ENCODE data around the gene RBM25. TPM values are rescaled to one million over a fixed set of nuclear protein-coding genes. Genes with fewer than 3 reads are reported as not detected.
"Not testable (repeated sequence)": the region's sequence is repeated elsewhere in the genome, so short reads cannot be mapped to it uniquely, and the experiment has no call there.

Gene RBM25
- total RNA-seq, 2 experiments from 2014 or later: 89.5 to 95.1 TPM

- CTCF ChIA-PET: interaction anchor here (1.1 to 1.7 kb wide), 2 partner anchors 9 to 30 kb away, joined by 3 read pairs; no protein-coding TSS in a partner anchor
- DNase-seq (no peak), ATAC-seq (no peak)
- POLR2A ChIA-PET: no interaction called here
- Mint-ChIP-seq H3K27me3 (ENCODE audit: low read depth) (no peaks in the 10 kb centered on the region), H3K4me1 (ENCODE audit: low read depth) (peaks cover 21% of the 10 kb centered on the region), H3K36me3 (ENCODE audit: low read depth) (peaks cover 14% of the 10 kb centered on the region), H3K27ac (no peak overlapping the region), H3K9me3 (ENCODE audit: insufficient read depth) (no peaks in the 10 kb centered on the region), H3K4me3 (no peak overlapping the region)
These were observed 84.7 kb downstream of the RBM25 start for GRCh38 chr14:73143003-73143402.

GRCh38 chr14:73143617-73144016 lies 85.3 kb downstream of the RBM25 start:
- Mint-ChIP-seq H3K36me3 (ENCODE audit: low read depth) (peaks cover 18% of the 10 kb centered on the region), H3K9me3 (ENCODE audit: insufficient read depth) (no peaks in the 10 kb centered on the region), H3K27me3 (ENCODE audit: low read depth) (no peaks in the 10 kb centered on the region), H3K4me1 (ENCODE audit: low read depth) (peaks cover 21% of the 10 kb centered on the region), H3K27ac (no peak overlapping the region), H3K4me3 (no peak overlapping the region)
- ChIA-PET POLR2A (interaction anchor here (0.6 kb wide), 1 partner anchor 55 kb away, joined by 3 read pairs; no protein-coding TSS in a partner anchor), CTCF (interaction anchor here (1.1 kb wide), 1 partner anchor 9 kb away, joined by 3 read pairs; no protein-coding TSS in a partner anchor)
- ATAC-seq (no peak), DNase-seq (no peak)

GRCh38 chr14:73145371-73145770 lies 87.0 kb downstream of the RBM25 start:
- CTCF ChIA-PET: no interaction called here
- Mint-ChIP-seq H3K27ac (no peak overlapping the region), H3K27me3 (ENCODE audit: low read depth) (no peaks in the 10 kb centered on the region), H3K4me3 (no peak overlapping the region), H3K36me3 (ENCODE audit: low read depth) (peaks cover 26% of the 10 kb centered on the region), H3K4me1 (ENCODE audit: low read depth) (peaks cover 19% of the 10 kb centered on the region), H3K9me3 (ENCODE audit: insufficient read depth) (no peaks in the 10 kb centered on the region)
- no peak for DNase-seq
- POLR2A ChIA-PET: no interaction called here
- no peak for ATAC-seq

- H3K4me3 Mint-ChIP-seq: no peak overlapping the region
- POLR2A ChIA-PET: no interaction called here
- no peak overlapping the region for H3K27ac Mint-ChIP-seq
- no peak for DNase-seq
- no peaks in the 10 kb centered on the region for H3K27me3 Mint-ChIP-seq (ENCODE audit: low read depth)
- peaks cover 22% of the 10 kb centered on the region for H3K36me3 Mint-ChIP-seq (ENCODE audit: low read depth)
- no peaks in the 10 kb centered on the region for H3K9me3 Mint-ChIP-seq (ENCODE audit: insufficient read depth)
- CTCF ChIA-PET: no interaction called here
- ATAC-seq: no peak
- peaks cover 13% of the 10 kb centered on the region for H3K4me1 Mint-ChIP-seq (ENCODE audit: low read depth)
These were observed 87.8 kb downstream of the RBM25 start for GRCh38 chr14:73146111-73146510.

- Mint-ChIP-seq H3K27me3 (ENCODE audit: low read depth) (no peaks in the 10 kb centered on the region), H3K27ac (no peak overlapping the region), H3K36me3 (ENCODE audit: low read depth) (peaks cover 29% of the 10 kb centered on the region), H3K4me3 (no peak overlapping the region), H3K9me3 (ENCODE audit: insufficient read depth) (no peaks in the 10 kb centered on the region), H3K4me1 (ENCODE audit: low read depth) (no peaks in the 10 kb centered on the region)
- CTCF ChIA-PET: no interaction called here
- no peak for DNase-seq
- POLR2A ChIA-PET: interaction anchor here (1.1 kb wide), 1 partner anchor 13 kb away, joined by 4 read pairs; no protein-coding TSS in a partner anchor
- no peak for ATAC-seq
These were observed 91.4 kb downstream of the RBM25 start for GRCh38 chr14:73149753-73150152.

- ChIA-PET CTCF (no interaction called here), POLR2A (no interaction called here)
- Mint-ChIP-seq H3K27me3 (ENCODE audit: low read depth) (no peaks in the 10 kb centered on the region), H3K36me3 (ENCODE audit: low read depth) (peaks cover 32% of the 10 kb centered on the region), H3K27ac (no peak overlapping the region), H3K4me1 (ENCODE audit: low read depth) (no peaks in the 10 kb centered on the region), H3K9me3 (ENCODE audit: insufficient read depth) (no peaks in the 10 kb centered on the region), H3K4me3 (no peak overlapping the region)
- ATAC-seq: no peak
- DNase-seq: no peak
These were observed 94.9 kb downstream of the RBM25 start for GRCh38 chr14:73153272-73153671.

- H3K4me1 Mint-ChIP-seq (ENCODE audit: low read depth): no peaks in the 10 kb centered on the region
- no peak for DNase-seq
- ATAC-seq: no peak
- no peak overlapping the region for H3K27ac Mint-ChIP-seq
- POLR2A ChIA-PET: no interaction called here
- H3K27me3 Mint-ChIP-seq (ENCODE audit: low read depth): no peaks in the 10 kb centered on the region
- peaks cover 40% of the 10 kb centered on the region for H3K36me3 Mint-ChIP-seq (ENCODE audit: low read depth)
- no peak overlapping the region for H3K4me3 Mint-ChIP-seq
- CTCF ChIA-PET: interaction anchor here (1.6 kb wide), 1 partner anchor 11 kb away, joined by 3 read pairs; no protein-coding TSS in a partner anchor
- no peaks in the 10 kb centered on the region for H3K9me3 Mint-ChIP-seq (ENCODE audit: insufficient read depth)
These were observed 103.9 kb downstream of the RBM25 start for GRCh38 chr14:73162251-73162650.

GRCh38 chr14:73166399-73166798 lies 108.1 kb downstream of the RBM25 start:
- Mint-ChIP-seq H3K27ac (no peak overlapping the region), H3K4me1 (ENCODE audit: low read depth) (no peaks in the 10 kb centered on the region), H3K27me3 (ENCODE audit: low read depth) (no peaks in the 10 kb centered on the region), H3K4me3 (no peak overlapping the region), H3K9me3 (ENCODE audit: insufficient read depth) (no peaks in the 10 kb centered on the region), H3K36me3 (ENCODE audit: low read depth) (peaks cover 31% of the 10 kb centered on the region)
- DNase-seq: no peak
- ChIA-PET CTCF (interaction anchor here (1.8 kb wide), 1 partner anchor 306 kb away, joined by 5 read pairs; no protein-coding TSS in a partner anchor), POLR2A (no interaction called here)
- ATAC-seq: no peak

- Mint-ChIP-seq H3K36me3 (ENCODE audit: low read depth) (peaks cover 35% of the 10 kb centered on the region), H3K4me1 (ENCODE audit: low read depth) (peaks cover under 1% of the 10 kb centered on the region), H3K9me3 (ENCODE audit: insufficient read depth) (no peaks in the 10 kb centered on the region), H3K4me3 (no peak overlapping the region), H3K27ac (no peak overlapping the region), H3K27me3 (ENCODE audit: low read depth) (no peaks in the 10 kb centered on the region)
- ChIA-PET POLR2A (no interaction called here), CTCF (interaction anchor here (1.5 to 1.8 kb wide), 2 partner anchors 128 to 304 kb away, joined by 3 to 5 read pairs; no protein-coding TSS in a partner anchor)
- DNase-seq (no peak), ATAC-seq (no peak)
These were observed 109.4 kb downstream of the RBM25 start for GRCh38 chr14:73167727-73168126.

- ChIA-PET POLR2A (no interaction called here), CTCF (interaction anchor here (1.5 kb wide), 1 partner anchor 127 kb away, joined by 3 read pairs; no protein-coding TSS in a partner anchor)
- DNase-seq (no peak), ATAC-seq (no peak)
- H3K27me3 Mint-ChIP-seq (ENCODE audit: low read depth): no peaks in the 10 kb centered on the region
- H3K4me1 Mint-ChIP-seq (ENCODE audit: low read depth): peaks cover 3% of the 10 kb centered on the region
- peaks cover 39% of the 10 kb centered on the region for H3K36me3 Mint-ChIP-seq (ENCODE audit: low read depth)
- H3K4me3 Mint-ChIP-seq: no peak overlapping the region
- H3K27ac Mint-ChIP-seq: no peak overlapping the region
- H3K9me3 Mint-ChIP-seq (ENCODE audit: insufficient read depth): no peaks in the 10 kb centered on the region
These were observed 109.9 kb downstream of the RBM25 start for GRCh38 chr14:73168274-73168673.

- Mint-ChIP-seq H3K9me3 (ENCODE audit: insufficient read depth) (no peaks in the 10 kb centered on the region), H3K36me3 (ENCODE audit: low read depth) (peaks cover 41% of the 10 kb centered on the region), H3K27me3 (ENCODE audit: low read depth) (no peaks in the 10 kb centered on the region), H3K4me1 (ENCODE audit: low read depth) (peaks cover 3% of the 10 kb centered on the region), H3K27ac (no peak overlapping the region), H3K4me3 (no peak overlapping the region)
- ChIA-PET POLR2A (no interaction called here), CTCF (no interaction called here)
- ATAC-seq (no peak), DNase-seq (no peak)
These were observed 110.4 kb downstream of the RBM25 start for GRCh38 chr14:73168691-73169090.

- H3K36me3 Mint-ChIP-seq (ENCODE audit: low read depth): peaks cover 38% of the 10 kb centered on the region
- H3K4me3 Mint-ChIP-seq; CTCF ChIA-PET; DNase-seq; ATAC-seq; H3K4me1 Mint-ChIP-seq (ENCODE audit: low read depth); H3K27ac Mint-ChIP-seq; POLR2A ChIA-PET; H3K9me3 Mint-ChIP-seq (ENCODE audit: insufficient read depth); H3K27me3 Mint-ChIP-seq (ENCODE audit: low read depth): not testable (repeated sequence)
These were observed 111.5 kb downstream of the RBM25 start for GRCh38 chr14:73169855-73170254.

GRCh38 chr14:73170686-73171085 lies 112.4 kb downstream of the RBM25 start:
- Mint-ChIP-seq H3K4me3 (no peak overlapping the region), H3K36me3 (ENCODE audit: low read depth) (peaks cover 39% of the 10 kb centered on the region), H3K27ac (peak overlapping the region; percentile 44), H3K27me3 (ENCODE audit: low read depth) (no peaks in the 10 kb centered on the region), H3K4me1 (ENCODE audit: low read depth) (peaks cover 3% of the 10 kb centered on the region), H3K9me3 (ENCODE audit: insufficient read depth) (no peaks in the 10 kb centered on the region)
- ChIA-PET POLR2A (no interaction called here), CTCF (no interaction called here)
- ATAC-seq (no peak), DNase-seq (no peak)

All from activated CD8-positive, alpha-beta T cell treated with anti-CD3 and anti-CD28 coated beads, Interleukin-2, amount 10 ng/mL, durations not matched to agents 7 days and 5 days (primary cell).